Smooth muscle cell of the brain vasculature (primary cell): ENCODE measurements around the gene GOLGB1.
"Not testable (repeated sequence)": the region's sequence is repeated elsewhere in the genome, so short reads cannot be mapped to it uniquely, and the experiment has no call there.

ENCODE experiments used
- DNase-seq: peaks from one replicate; pipeline ENCODE4 v3.0.0-alpha.2; 2012; ENCODE audit warnings: low read depth, low spot score

GOLGB1 gene

GRCh38 chr3:121688747-121689146 is 60.8 kb downstream of the GOLGB1 start:
- not testable (repeated sequence) for DNase-seq

- DNase-seq = no peak
Observed at GRCh38 chr3:121681792-121682191, 67.7 kb downstream of the GOLGB1 start.

- no peak for DNase-seq
Observed at GRCh38 chr3:121677141-121677540, 72.4 kb downstream of the GOLGB1 start.

GRCh38 chr3:121670676-121671075 is 78.9 kb downstream of the GOLGB1 start:
- no peak for DNase-seq

- no peak for DNase-seq
Observed at GRCh38 chr3:121667333-121667732, 82.2 kb downstream of the GOLGB1 start.

- DNase-seq = no peak
Observed at GRCh38 chr3:121665488-121665887, 84.1 kb downstream of the GOLGB1 start.

- DNase-seq = no peak
Observed at GRCh38 chr3:121663171-121663847, 86.2 kb downstream of the GOLGB1 start.

- no peak for DNase-seq
Observed at GRCh38 chr3:121662742-121663141, 86.8 kb downstream of the GOLGB1 start.

GRCh38 chr3:121661376-121661775 is 88.2 kb downstream of the GOLGB1 start:
- DNase-seq = no peak

- DNase-seq = no peak
Observed at GRCh38 chr3:121660356-121661171, 89.0 kb downstream of the GOLGB1 start, which contains the start of gene HCLS1. Gene HCLS1 (minus strand): TSS chr3:121660903. CDS start chr3:121658347, 2,556 bp downstream.

GRCh38 chr3:121659586-121659985 is 90.0 kb downstream of the GOLGB1 start:
- no peak for DNase-seq

GRCh38 chr3:121658716-121659435 is 90.7 kb downstream of the GOLGB1 start:
- DNase-seq = no peak

GRCh38 chr3:121654493-121655385 is 94.8 kb downstream of the GOLGB1 start:
- DNase-seq = no peak

GRCh38 chr3:121651684-121652083 is 97.9 kb downstream of the GOLGB1 start:
- peak; percentile 1 for DNase-seq

GRCh38 chr3:121649645-121650044 is 99.9 kb downstream of the GOLGB1 start:
- no peak for DNase-seq

GRCh38 chr3:121648219-121648958 is 101.2 kb downstream of the GOLGB1 start:
- no peak for DNase-seq

GRCh38 chr3:121645054-121645453 is 104.5 kb downstream of the GOLGB1 start:
- DNase-seq = no peak

GRCh38 chr3:121642601-121643314 is 106.8 kb downstream of the GOLGB1 start:
- DNase-seq = no peak

- no peak for DNase-seq
Observed at GRCh38 chr3:121641127-121641526, 108.4 kb downstream of the GOLGB1 start.

- no peak for DNase-seq
Observed at GRCh38 chr3:121637922-121638321, 111.6 kb downstream of the GOLGB1 start.
